Suprapubic skin (tissue), 4 donors: ENCODE results near the gene DEGS2. TPM values are rescaled to one million over a fixed set of nuclear protein-coding genes. Genes with fewer than 3 reads are reported as not detected.
A peak's percentile ranks its signal among the peaks of the same experiment; 100 is the strongest.

Experiments used
- DNase-seq, 2 donors: peaks; one replicate each; pipeline ENCODE4 v3.0.0-alpha.2; 2019; ENCODE audit warnings: low spot score in 2 of 2
- H3K27ac ChIP-seq: fragments of 200-600 bp; sonication (generic); one replicate; pipeline ENCODE4 v1.5.1; 2019
- H3K27me3 ChIP-seq: fragments of 200-600 bp; sonication (generic); one replicate; pipeline ENCODE4 v1.5.1; 2019
- H3K36me3 ChIP-seq: fragments of 200-600 bp; sonication (generic); one replicate; pipeline ENCODE4 v1.5.1; 2019
- H3K4me1 ChIP-seq: fragments of 200-600 bp; sonication (generic); one replicate; pipeline ENCODE4 v1.5.1; 2019
- H3K4me3 ChIP-seq: fragments of 200-600 bp; sonication (generic); one replicate; pipeline ENCODE4 v1.5.1; 2019; ENCODE audit warnings: mild to moderate bottlenecking
- H3K9me3 ChIP-seq: fragments of 200-600 bp; sonication (generic); one replicate; pipeline ENCODE4 v1.5.1; 2019
- CTCF ChIP-seq, 2 donors: fragments of 200-600 bp in 1 of 2; fragments of 450-650 bp in 1 of 2; sonication (generic) in 1 of 2; IDR thresholded peaks; one replicate each; pipeline ENCODE4 v1.5.1; 2016 to 2019; ENCODE audit warnings: antibody characterized with exemption in 2 of 2, mild to moderate bottlenecking in 1 of 2, moderate library complexity in 1 of 2
- EP300 ChIP-seq: sonication (generic); formaldehyde crosslinking; IDR thresholded peaks from one replicate; pipeline ENCODE4 v1.6.1; 2017; ENCODE audit warnings: antibody characterized with exemption
- POLR2A ChIP-seq, 2 donors: fragments of 450-650 bp; IDR thresholded peaks; one replicate each; pipeline ENCODE4 v1.6.1; 2017; ENCODE audit warnings: antibody characterized with exemption in 2 of 2, mild to moderate bottlenecking in 2 of 2, moderate library complexity in 2 of 2
- POLR2AphosphoS5 ChIP-seq, 3 donors: sonication (generic); formaldehyde crosslinking; IDR thresholded peaks; one replicate each; pipeline ENCODE4 v1.6.1; 2017; ENCODE audit warnings: antibody characterized with exemption in 3 of 3
- WGBS: methylation state at CpG from one replicate; pipeline ENCODE4 v1.1.5; 2018; 5-methylcytosine and 5-hydroxymethylcytosine counted together
- total RNA-seq, 4 donors: library from RNA; depleted of rRNA; stranded (reverse); fragments of >200 nt; gene quantifications; one replicate each; pipeline ENCODE4 v1.1.0, GENCODE V29; 2016

DEGS2 gene
- total RNA-seq, 4 donors from 2014 or later, result 78.9 to 130 (median 108) TPM

DNA sequence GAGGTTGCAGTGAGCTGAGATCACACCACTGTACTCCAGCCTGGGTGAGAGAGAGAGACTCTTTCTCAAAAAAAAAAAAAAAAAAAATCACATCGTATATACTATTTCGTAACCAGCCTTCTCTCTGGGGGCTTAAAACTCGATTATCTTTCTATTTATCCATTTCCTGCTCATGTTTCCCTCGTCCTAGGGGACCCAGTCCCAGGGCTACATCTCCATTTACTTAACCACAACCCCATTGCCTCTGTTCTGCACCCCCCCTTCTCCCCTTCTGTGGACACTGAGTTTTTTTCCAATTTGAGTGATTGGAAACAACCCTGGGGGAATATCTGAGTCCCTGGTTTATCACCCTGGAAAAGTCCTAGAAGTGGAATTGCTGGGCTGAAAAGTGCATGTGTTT is 43.3 kb upstream of the DEGS2 start:
- Histone ChIP-seq H3K36me3 (no peaks in the 10 kb centered on the region), H3K27ac (no peak overlapping the region), H3K27me3 (no peaks in the 10 kb centered on the region), H3K9me3 (no peaks in the 10 kb centered on the region), H3K4me1 (peaks cover 3% of the 10 kb centered on the region), H3K4me3 (no peak overlapping the region)
- TF ChIP-seq CTCF (IDR thresholded peaks at IDR 0.05), result no peak
- no peak for TF ChIP-seq POLR2AphosphoS5 (IDR thresholded peaks at IDR 0.05)
- no peak for TF ChIP-seq POLR2A (IDR thresholded peaks at IDR 0.05)
- no peak for TF ChIP-seq EP300
- WGBS, result 61% methylated on average over 4 of the region's 4 CpGs
- no peak for DNase-seq

- Histone ChIP-seq H3K27ac (no peak overlapping the region), H3K4me3 (no peak overlapping the region), H3K27me3 (no peaks in the 10 kb centered on the region), H3K36me3 (no peaks in the 10 kb centered on the region), H3K9me3 (no peaks in the 10 kb centered on the region), H3K4me1 (peaks cover 3% of the 10 kb centered on the region)
- no peak for DNase-seq
- WGBS, result 93% methylated on average over 5 of the region's 5 CpGs
- TF ChIP-seq POLR2AphosphoS5 (IDR thresholded peaks at IDR 0.05) (no peak), CTCF (IDR thresholded peaks at IDR 0.05) (no peak), POLR2A (IDR thresholded peaks at IDR 0.05) (no peak), EP300 (no peak)
These were observed 42.3 kb upstream of the DEGS2 start for GRCh38 chr14:100201701-100202100.

- no peak for TF ChIP-seq CTCF (IDR thresholded peaks at IDR 0.05)
- no peak for TF ChIP-seq POLR2A (IDR thresholded peaks at IDR 0.05)
- no peak for TF ChIP-seq POLR2AphosphoS5 (IDR thresholded peaks at IDR 0.05)
- TF ChIP-seq EP300, result no peak
- no peak overlapping the region for H3K4me3 ChIP-seq
- no peak for DNase-seq
- H3K27me3 ChIP-seq, result no peaks in the 10 kb centered on the region
- H3K9me3 ChIP-seq, result no peaks in the 10 kb centered on the region
- H3K36me3 ChIP-seq, result no peaks in the 10 kb centered on the region
- 93% methylated on average over 3 of the region's 3 CpGs for WGBS
- peaks cover 3% of the 10 kb centered on the region for H3K4me1 ChIP-seq
- no peak overlapping the region for H3K27ac ChIP-seq
These were observed 40.9 kb upstream of the DEGS2 start for GRCh38 chr14:100200311-100200710.

DNA sequence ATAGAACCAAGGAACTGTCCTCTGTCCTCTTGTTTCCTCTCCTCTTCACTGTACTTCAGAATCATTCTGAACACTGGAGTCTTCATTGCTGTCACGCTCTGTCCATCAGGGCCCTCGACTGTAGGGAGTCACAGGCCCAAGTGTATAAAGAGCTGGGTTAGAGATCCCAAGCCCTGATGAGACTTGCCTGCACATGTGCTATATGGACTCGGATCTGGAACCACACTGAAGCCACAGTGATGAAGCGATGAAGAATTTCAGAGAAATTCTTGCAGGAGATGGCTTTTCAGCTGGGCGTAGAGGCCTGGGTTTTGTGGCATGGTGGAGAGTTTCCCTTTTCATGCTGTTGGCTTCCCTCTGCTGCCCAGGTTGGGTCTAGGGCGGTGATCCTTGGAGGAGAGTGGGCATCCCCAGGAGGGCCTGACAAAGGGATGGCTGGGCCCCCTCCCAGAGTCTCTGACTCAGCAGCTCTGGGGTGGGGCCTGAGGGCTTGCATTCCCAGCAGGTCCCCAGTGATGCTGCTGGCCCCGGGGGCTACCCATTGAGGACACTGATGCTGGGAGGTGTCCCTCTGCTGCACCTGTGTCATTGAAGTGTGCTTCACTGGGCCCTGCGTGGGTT is 39.9 kb upstream of the DEGS2 start:
- Histone ChIP-seq H3K4me1 (no peaks in the 10 kb centered on the region), H3K27ac (no peak overlapping the region), H3K9me3 (no peaks in the 10 kb centered on the region), H3K27me3 (no peaks in the 10 kb centered on the region), H3K36me3 (no peaks in the 10 kb centered on the region), H3K4me3 (no peak overlapping the region)
- WGBS, result 90% methylated on average over 8 of the region's 8 CpGs
- DNase-seq, result no peak
- no peak for TF ChIP-seq EP300
- TF ChIP-seq POLR2AphosphoS5 (IDR thresholded peaks at IDR 0.05), result no peak
- TF ChIP-seq CTCF (IDR thresholded peaks at IDR 0.05), result no peak
- TF ChIP-seq POLR2A (IDR thresholded peaks at IDR 0.05), result no peak

DNA sequence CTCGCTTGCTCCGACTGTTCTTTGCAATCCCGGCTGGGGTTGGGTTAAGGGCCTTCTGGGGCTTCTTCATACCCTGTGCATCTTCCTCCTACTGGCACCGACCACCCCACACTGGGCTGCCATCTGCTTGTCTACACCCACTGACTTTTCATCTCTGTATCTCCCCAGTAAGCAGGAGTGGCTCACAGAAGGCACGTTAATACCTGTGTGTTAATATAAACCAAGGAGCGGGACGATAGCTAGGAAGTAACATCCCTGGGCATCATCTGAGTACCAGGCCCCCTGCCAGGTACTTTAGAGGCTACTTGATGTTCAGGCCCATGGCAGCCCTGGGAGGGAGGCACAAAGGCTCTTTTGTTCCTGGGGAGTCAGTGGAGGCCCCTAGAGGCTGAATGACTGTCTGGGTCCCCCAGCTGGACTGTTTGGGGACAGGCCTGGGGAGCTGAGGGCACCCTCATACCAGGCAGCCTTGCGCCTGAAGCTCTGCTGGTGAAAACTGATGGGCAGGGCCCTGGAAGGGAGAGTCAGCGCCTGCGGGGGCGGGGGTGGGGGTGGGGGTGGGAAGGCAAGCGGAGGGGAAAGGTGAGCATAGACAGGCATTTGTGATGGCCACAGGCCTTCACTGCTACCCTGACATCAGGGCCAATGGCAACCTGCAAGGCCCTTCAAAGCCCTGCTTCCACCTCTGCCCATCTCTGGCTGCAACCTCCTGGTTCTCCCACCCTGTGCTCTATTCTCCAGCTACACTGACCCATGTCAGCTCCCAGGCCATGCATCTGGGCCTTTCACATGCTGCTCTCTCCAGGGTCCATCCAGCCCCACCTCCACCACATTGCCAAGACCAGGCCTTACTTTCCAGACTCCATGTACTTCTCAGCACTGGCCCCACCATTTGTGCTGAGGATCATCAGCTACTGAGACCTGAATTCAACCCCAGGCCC is 34.2 kb upstream of the DEGS2 start:
- Histone ChIP-seq H3K27me3 (no peaks in the 10 kb centered on the region), H3K4me3 (peak overlapping the region; percentile 55), H3K27ac (peak overlapping the region; percentile 92), H3K4me1 (peaks cover 21% of the 10 kb centered on the region), H3K36me3 (no peaks in the 10 kb centered on the region), H3K9me3 (no peaks in the 10 kb centered on the region)
- DNase-seq, result no peak
- no peak for TF ChIP-seq CTCF (IDR thresholded peaks at IDR 0.05)
- whole genome bisulfite sequencing, result 41% methylated on average over 9 of the region's 12 CpGs
